Large intestine (tissue), 3 donors: Measurements from ENCODE around the gene STK36. TPM values are rescaled to one million over a fixed set of nuclear protein-coding genes. Genes with fewer than 3 reads are reported as not detected.

Source experiments
- DNase-seq, 2 donors: peaks; one replicate each; pipeline versions ENCODE4 v3.0.0 to v3.0.0-alpha.2; 2013
- H3K27ac ChIP-seq: one replicate; pipeline ENCODE4 v1.5.1; 2013; ENCODE audit warnings: low read length
- H3K27me3 ChIP-seq: 2 replicates; pipeline ENCODE4 v1.6.1; 2013; ENCODE audit warnings: low read length; ENCODE audit not compliant: control insufficient read depth, insufficient read depth
- H3K36me3 ChIP-seq: 2 replicates; pipeline ENCODE4 v1.6.1; 2013; ENCODE audit warnings: low read length; ENCODE audit not compliant: control insufficient read depth, insufficient read depth
- H3K4me1 ChIP-seq: one replicate; pipeline ENCODE4 v1.6.1; 2013; ENCODE audit warnings: low read length; ENCODE audit not compliant: control insufficient read depth, insufficient read depth
- H3K4me3 ChIP-seq: one replicate; pipeline ENCODE4 v1.5.1; 2013; ENCODE audit warnings: low read length
- H3K9me3 ChIP-seq: one replicate; pipeline ENCODE4 v1.6.1; 2013; ENCODE audit warnings: mild to moderate bottlenecking, low read depth, low read length, moderate library complexity; ENCODE audit not compliant: control insufficient read depth
- WGBS: methylation state at CpG from one replicate; pipeline ENCODE4 v1.1.5; 2013; ENCODE audit warnings: low lambda C conversion rate; ENCODE audit not compliant: insufficient coverage; 5-methylcytosine and 5-hydroxymethylcytosine counted together
- polyA plus RNA-seq: library from polyadenylated mRNA; unstranded; fragments of 120-200 nt; gene quantifications from one replicate; pipeline ENCODE4 v1.2.1, GENCODE V29; 2013

Gene STK36
- polyA plus RNA-seq, 1 donor: 44.6 TPM

DNA sequence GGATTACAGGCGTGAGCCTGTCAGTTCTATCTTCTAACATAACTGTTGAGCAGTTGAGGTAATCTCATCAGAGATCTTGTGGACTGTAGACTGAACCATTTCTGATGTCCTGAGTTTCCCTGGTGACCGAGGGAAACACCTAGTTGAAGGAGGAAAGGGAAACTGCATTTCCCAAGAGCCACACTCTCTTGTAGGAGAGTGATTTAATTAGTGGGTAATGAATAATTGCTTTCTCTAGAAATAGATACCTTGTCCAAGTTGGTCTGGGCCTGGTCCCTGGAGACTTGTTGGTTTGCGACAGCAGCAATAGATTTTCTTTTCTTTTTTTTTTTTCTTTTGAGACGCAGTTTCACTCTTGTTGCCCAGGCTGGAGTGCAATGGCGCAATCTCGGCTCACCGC lies 46.2 kb downstream of the STK36 start:
- H3K27ac ChIP-seq: no peak overlapping the region
- no peak for DNase-seq

DNA sequence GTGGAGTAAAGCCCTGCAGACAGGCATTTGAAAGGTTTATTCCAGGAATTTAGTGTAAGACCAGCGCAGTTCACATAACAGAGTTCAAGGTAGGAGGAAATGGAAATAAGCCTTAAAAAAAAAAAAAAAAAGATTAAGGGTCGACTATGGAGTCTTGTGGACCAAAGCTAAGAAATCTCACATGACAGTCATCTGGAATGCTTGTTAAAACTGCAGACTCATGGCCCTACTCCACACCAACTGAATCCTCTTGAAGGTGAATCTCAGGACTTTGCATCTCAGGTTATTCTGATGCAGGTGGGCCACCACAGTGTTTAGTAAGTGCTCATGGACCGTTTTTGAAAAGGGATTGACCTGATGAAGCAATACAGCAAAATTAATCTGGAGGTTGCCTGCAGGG lies 47.6 kb downstream of the STK36 start:
- Histone ChIP-seq H3K4me1 (peaks cover 13% of the 10 kb centered on the region), H3K4me3 (no peak overlapping the region), H3K27me3 (no peaks in the 10 kb centered on the region), H3K27ac (no peak overlapping the region), H3K36me3 (peaks cover 5% of the 10 kb centered on the region), H3K9me3 (no peaks in the 10 kb centered on the region)
- 69% methylated on average over 2 of the region's 3 CpGs for WGBS
- peak in 1 of 2 donors; percentile 32 for DNase-seq

More for the DNA sequence above, 46.2 kb downstream of the STK36 start:
- peaks cover 5% of the 10 kb centered on the region for H3K36me3 ChIP-seq
- H3K27me3 ChIP-seq: no peaks in the 10 kb centered on the region
- no peak overlapping the region for H3K4me3 ChIP-seq
- peaks cover 13% of the 10 kb centered on the region for H3K4me1 ChIP-seq
- no peaks in the 10 kb centered on the region for H3K9me3 ChIP-seq
- no CpG with 5 or more reads among the region's 7 CpGs for WGBS

DNA sequence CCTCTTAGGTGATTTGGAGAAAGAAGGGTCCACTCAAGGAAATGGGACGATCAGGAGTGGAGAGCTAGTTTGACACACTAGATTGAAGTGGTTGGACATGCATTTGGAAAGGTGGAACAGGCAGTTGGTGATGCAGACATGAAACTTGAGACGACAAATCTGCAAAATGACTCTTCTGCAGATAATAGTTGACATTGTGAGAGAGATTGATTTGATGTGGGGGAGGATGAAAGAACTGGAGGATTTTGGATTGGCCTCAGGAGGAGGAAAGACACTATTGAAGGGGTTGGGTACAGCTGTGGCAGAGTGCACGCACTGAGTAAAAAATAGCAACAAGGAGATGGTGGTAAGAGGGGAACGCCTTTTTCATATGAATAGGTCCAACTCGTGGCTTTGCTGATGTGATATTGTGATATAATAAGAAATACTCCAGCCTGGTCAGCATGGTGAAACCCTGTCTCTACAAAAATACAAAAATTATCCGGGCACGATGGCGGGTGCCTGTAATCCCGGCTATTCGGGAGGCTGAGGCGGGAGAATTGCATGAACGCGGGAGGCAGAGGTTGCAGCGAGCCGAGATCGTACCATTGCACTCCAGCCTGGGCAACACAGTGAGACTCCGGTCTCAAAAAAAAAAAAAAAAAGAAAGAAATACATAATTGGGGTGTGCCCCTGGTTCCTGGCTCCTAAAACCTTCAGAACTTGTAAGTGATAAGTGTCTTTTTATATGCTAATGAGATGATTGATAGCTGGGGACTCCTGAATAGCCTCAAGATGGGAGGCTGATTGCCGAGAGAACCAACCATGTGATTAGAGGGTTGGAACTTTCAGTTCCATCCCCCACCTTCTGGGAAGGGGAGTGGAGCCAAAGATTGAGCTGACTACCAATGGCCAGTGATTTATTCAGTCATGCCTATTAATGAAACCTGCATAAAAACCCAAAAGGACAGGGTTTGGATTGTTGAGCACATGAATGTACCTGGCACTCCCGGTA lies 48.5 kb downstream of the STK36 start:
- no peak overlapping the region for H3K4me3 ChIP-seq
- 100% methylated on average over 1 of the region's 19 CpGs for WGBS

DNA sequence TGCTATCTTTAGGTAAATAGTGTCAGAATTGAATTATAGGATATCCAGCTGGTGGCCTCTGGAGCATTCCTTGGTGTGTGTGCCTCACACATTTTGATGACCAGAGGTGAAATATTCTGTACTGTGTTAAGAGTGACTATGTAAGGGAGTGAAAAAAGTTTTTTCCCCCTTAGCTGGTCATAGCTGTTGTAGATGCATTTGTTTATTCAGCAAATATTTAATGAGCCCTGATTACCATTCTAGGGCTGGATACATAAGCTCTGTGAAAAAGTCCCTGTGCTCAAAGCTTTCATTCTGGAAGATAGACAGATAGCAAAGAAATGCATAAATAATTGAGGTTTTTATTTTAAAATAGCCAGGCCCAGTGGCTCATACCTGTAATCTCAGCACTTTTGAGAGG lies 49.6 kb downstream of the STK36 start:
- Histone ChIP-seq H3K27ac (no peak overlapping the region), H3K27me3 (no peaks in the 10 kb centered on the region), H3K36me3 (peaks cover 2% of the 10 kb centered on the region), H3K9me3 (peaks cover 9% of the 10 kb centered on the region), H3K4me3 (no peak overlapping the region), H3K4me1 (peaks cover 13% of the 10 kb centered on the region)
- no peak for DNase-seq

More for the DNA sequence above, 48.5 kb downstream of the STK36 start:
- peaks cover 13% of the 10 kb centered on the region for H3K4me1 ChIP-seq
- H3K36me3 ChIP-seq: peaks cover 5% of the 10 kb centered on the region
- H3K27ac ChIP-seq: no peak overlapping the region
- DNase-seq: no peak
- H3K27me3 ChIP-seq: no peaks in the 10 kb centered on the region
- peaks cover 3% of the 10 kb centered on the region for H3K9me3 ChIP-seq

DNA sequence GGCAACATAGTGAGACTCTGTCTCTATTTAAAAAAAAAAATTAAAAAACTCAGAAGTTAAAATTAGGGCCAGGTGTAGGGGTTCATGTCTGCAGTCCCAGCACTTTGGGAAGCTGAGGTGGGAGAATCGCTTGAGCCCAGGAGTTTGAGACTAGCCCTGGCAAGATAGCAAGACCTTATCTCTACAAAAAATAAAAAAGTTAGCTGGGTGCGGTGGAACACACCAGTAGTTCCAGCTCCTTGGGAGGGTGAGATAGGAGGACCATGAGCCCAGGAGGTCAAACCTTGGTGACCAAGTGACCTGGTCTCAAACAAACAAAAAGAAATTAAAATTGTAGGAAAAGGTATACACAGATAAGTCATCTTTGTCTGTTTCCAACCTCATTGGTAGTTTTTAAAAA lies 50.0 kb downstream of the STK36 start:
- no peak for DNase-seq
- H3K9me3 ChIP-seq: peaks cover 14% of the 10 kb centered on the region
- no peak overlapping the region for H3K4me3 ChIP-seq
- peaks cover 11% of the 10 kb centered on the region for H3K4me1 ChIP-seq
- peaks cover 2% of the 10 kb centered on the region for H3K36me3 ChIP-seq
- no peak overlapping the region for H3K27ac ChIP-seq
- no CpG with 5 or more reads among the region's 2 CpGs for WGBS
- H3K27me3 ChIP-seq: no peaks in the 10 kb centered on the region

DNA sequence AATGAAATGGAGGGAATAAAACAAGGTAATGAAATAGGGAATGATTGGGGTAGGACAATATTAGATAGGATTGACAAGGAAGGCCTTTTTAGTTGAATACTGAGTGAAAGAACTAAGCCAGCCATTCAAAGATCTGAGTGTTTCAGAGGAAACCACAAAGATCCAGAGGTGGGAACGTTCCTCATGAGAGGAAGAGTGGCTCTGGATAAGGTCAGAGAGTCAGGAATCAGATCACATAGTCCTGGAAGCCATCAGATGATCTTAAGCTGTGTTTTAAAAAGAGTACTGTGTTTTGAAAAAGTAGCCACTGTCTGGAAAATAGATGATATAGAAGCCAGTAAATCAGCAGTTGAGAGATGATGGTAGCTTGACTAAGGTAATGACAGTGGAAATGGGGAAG lies 50.5 kb downstream of the STK36 start:
- WGBS: no CpG with 5 or more reads among the region's 1 CpG
- no peaks in the 10 kb centered on the region for H3K27me3 ChIP-seq
- DNase-seq: no peak
- H3K9me3 ChIP-seq: peaks cover 18% of the 10 kb centered on the region
- peaks cover 6% of the 10 kb centered on the region for H3K4me1 ChIP-seq
- peaks cover 2% of the 10 kb centered on the region for H3K36me3 ChIP-seq
- no peak overlapping the region for H3K27ac ChIP-seq
- H3K4me3 ChIP-seq: no peak overlapping the region

DNA sequence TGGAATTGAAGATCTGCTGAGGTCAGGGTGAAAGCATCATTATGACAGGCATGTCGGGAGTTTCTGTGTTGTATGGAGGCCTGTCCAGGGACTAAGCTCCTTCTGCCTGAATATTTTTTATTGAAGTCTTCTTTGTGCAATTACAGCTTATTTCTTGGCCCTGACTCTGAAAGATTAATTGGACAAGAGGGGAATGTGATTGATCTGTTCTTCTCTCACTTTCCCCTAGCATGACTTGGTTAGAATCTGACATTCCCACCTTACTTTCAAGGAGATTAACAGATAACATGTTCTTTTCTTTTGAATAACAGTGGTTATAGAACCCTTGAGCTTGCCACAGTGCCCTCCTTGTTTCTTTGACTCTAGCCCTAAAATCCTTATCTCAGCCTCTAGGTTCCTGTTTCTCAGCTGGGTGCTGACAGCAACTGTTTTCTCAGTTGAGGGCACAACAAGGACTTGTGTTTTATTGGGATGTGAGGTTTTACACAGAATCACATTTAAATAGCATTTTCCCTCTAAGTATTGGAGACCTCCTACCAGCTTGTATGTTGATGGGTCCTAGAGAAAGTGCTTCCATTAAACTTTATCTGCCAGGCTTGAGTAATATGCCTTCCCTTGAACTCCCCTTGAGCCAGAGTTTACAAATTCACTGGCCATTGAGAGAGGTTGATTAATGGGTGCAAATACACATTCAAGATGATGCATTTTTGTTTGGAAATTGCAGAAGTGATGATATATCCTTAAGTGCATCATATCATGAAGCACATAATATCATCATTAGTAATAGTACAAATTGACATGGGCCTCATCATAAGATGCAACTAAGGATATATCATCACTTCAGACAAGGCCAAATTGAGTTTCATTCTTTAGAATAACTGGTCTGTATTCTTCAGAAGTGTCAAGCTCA lies 51.2 kb downstream of the STK36 start:
- WGBS: no CpG with 5 or more reads among the region's 1 CpG
- Histone ChIP-seq H3K4me1 (peaks cover 3% of the 10 kb centered on the region), H3K27ac (no peak overlapping the region), H3K27me3 (no peaks in the 10 kb centered on the region), H3K9me3 (peaks cover 22% of the 10 kb centered on the region), H3K36me3 (peaks cover 2% of the 10 kb centered on the region), H3K4me3 (no peak overlapping the region)
- DNase-seq: no peak

DNA sequence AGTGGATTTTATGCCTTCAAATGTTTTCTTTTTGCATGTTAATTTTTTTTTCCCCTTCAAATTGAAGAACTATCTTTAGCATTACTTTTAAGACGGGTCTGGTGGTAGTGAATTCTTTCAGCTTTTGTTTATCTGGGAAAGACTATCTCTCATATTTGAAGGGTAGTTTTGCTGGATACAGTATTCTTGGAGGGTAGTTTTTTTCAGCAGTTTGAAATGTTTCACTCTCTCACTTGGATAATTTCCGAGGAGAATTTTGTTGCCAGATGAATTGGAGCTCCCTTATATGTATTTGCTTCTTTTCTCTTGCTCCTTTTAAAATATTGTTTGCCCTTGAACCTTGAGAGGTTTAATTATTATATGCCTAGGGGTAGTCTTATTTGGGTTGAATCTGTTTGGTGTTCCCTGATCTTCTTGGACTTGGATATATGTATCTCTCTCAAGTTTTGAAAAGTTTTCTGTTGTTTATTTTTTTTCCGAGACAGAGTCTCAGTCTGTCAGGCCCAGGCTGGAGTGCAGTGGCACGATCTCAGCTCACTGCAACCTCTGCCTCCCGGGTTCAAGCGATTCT lies 54.2 kb downstream of the STK36 start:
- no peak for DNase-seq
- H3K27me3 ChIP-seq: no peaks in the 10 kb centered on the region
- H3K9me3 ChIP-seq: peaks cover 22% of the 10 kb centered on the region
- H3K27ac ChIP-seq: no peak overlapping the region
- H3K4me3 ChIP-seq: no peak overlapping the region
- H3K4me1 ChIP-seq: no peaks in the 10 kb centered on the region
- no CpG with 5 or more reads among the region's 6 CpGs for WGBS
- H3K36me3 ChIP-seq: peaks cover 3% of the 10 kb centered on the region

DNA sequence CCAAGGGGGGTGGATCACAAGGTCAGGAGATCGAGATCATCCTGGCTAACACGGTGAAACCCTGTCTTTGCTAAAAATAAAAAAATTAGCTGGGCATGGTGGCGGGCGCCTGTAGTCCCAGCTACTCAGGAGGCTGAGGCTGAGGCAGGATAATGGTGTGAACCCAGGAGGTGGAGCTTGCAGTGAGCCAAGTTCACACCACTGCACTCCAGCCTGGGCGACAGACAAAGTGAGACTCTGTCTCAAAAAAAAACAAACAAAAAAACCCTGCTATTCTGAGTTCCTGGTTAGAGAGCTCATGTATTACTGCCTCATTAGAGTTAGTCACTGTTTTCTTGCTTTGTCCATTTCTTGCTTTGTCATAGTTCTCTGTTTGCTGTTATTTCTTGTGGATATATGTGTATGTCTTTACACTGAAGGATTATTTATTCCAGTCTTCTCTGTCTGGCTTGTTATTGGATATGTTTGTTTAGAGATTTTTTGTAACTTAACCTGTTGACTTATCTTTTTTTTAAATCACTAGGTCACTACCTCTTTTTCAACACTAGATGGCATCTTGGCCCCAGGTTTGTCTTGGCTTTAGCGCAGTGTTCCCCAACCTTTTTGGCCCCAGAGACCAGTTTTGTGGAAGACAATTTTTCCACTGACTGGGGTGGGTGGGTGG lies 55.7 kb downstream of the STK36 start:
- Histone ChIP-seq H3K27ac (no peak overlapping the region), H3K27me3 (no peaks in the 10 kb centered on the region), H3K36me3 (peaks cover 3% of the 10 kb centered on the region), H3K4me1 (peaks cover 8% of the 10 kb centered on the region), H3K4me3 (no peak overlapping the region), H3K9me3 (peaks cover 22% of the 10 kb centered on the region)
- no peak for DNase-seq
- no CpG with 5 or more reads among the region's 6 CpGs for WGBS

DNA sequence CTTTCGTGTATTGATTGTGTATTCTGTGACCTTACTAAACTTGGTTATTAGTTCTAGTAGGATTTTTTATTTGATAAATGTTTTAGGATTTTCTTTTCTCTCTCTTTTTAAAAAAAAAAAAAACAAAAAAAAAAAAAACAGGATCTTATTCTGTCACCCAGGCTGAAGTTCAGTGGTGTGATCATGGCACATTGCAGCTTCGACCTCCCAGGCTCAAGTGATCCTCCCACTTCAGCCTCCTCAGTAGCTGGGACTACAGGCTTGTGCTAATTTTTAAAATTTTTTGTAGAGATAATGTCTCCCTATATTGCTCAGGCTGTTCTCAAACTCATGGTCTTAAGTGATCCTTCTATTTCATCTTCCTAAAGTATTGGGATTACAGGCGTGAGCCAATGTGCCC lies 57.8 kb downstream of the STK36 start:
- WGBS: 100% methylated on average over 2 of the region's 3 CpGs
- Histone ChIP-seq H3K27me3 (no peaks in the 10 kb centered on the region), H3K36me3 (peaks cover 6% of the 10 kb centered on the region), H3K4me1 (peaks cover 9% of the 10 kb centered on the region), H3K9me3 (peaks cover 22% of the 10 kb centered on the region), H3K4me3 (no peak overlapping the region), H3K27ac (no peak overlapping the region)
- DNase-seq: no peak
